ENCODE data around the gene CACNA1B. TPM values are rescaled to one million over a fixed set of nuclear protein-coding genes. Genes with fewer than 3 reads are reported as not detected.
"Not testable (repeated sequence)": the region's sequence is repeated elsewhere in the genome, so short reads cannot be mapped to it uniquely, and the experiment has no call there.

The CACNA1B gene
- total RNA-seq, 1 donor from 2014 or later, result 0.30 TPM

DNA sequence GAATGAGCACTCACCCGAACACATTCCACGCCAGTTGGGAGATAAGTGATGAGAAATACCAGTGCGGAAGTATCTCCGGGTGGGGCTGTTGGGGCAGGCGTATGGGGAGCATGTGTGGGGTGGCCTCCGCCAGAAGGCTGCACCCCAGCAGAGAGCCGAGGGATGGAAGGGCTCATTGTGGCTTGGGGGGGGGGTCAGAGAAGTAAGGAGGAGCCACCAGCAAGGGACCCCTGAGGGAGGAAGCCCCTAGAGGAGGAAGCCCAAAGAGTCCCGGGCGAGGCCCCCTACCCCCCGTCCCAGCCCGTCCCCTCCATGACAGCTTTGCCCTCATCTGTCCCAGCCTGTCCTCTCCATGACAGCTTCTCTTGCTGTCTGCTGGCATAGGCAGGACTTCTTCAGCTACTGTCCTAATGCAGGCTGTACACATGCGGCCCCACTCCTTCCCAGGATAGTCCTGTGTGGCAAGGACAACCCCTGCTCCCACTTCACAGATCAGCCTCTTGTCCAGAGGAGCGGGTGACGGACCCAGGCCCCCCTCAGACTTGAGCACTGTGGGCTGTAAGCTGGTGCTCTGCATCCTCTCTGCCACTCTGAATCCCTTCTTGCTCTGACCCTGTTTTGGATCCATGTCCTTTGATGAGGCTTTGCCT lies 239.6 kb downstream of the CACNA1B start:
- no peak for DNase-seq

GRCh38 chr9:138117836-138118235 lies 240.3 kb downstream of the CACNA1B start:
- no peak for DNase-seq

GRCh38 chr9:138118601-138119071 lies 241.1 kb downstream of the CACNA1B start:
- no peak for DNase-seq

DNA sequence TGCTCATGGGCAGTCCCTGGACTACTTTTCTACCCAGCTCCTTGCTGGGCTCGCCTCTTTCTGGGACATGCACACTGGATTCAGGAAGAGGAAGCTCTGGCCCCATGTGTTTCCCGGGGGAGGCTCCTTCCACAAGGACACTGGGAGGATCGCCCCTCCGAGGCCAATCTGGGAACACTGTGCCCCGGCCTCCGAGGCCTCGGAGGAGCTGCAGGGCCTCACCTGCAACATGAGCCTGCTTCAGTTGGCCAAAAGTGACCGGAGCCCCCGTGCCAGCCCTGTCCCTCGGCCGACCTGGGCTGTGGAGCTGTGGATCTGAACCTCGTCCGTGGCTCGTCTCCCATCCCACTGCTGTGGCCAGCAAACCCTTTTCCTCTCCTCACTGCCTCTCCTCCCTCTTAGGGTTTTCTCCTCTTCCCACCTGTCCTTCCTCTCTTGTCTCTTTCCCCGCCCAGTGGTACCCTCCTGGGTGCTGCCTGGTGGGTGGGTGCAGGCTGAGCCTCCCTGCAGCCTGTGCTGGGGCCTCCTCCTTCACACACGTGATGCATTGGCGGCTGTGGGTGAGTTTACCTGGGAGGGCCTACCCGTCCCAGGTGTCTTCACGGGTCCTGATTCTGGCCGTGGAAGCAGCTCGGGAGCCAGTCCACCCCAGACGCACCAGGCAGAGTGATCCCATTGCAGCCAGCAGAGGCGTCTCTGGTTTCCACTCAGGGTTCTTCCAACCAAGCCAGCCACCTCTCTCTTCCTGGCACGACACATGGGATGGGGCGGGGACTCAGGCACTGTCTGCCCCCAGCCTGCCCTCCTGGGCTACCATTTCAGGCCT lies 241.8 kb downstream of the CACNA1B start:
- DNase-seq, result no peak

DNA sequence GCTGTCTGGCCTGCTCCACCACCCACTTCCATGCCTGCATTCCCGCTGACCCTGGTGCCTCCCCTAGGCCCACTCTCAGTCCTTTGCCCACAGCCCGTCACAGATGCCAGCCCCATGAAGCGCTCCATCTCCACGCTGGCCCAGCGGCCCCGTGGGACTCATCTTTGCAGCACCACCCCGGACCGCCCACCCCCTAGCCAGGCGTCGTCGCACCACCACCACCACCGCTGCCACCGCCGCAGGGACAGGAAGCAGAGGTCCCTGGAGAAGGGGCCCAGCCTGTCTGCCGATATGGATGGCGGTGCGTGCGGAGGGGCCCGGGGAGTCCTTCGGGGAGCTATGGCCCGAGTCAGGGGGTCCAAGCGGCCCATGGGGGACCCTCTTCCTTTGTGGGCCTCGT lies 242.5 kb downstream of the CACNA1B start:
- DNase-seq, result no peak

DNA sequence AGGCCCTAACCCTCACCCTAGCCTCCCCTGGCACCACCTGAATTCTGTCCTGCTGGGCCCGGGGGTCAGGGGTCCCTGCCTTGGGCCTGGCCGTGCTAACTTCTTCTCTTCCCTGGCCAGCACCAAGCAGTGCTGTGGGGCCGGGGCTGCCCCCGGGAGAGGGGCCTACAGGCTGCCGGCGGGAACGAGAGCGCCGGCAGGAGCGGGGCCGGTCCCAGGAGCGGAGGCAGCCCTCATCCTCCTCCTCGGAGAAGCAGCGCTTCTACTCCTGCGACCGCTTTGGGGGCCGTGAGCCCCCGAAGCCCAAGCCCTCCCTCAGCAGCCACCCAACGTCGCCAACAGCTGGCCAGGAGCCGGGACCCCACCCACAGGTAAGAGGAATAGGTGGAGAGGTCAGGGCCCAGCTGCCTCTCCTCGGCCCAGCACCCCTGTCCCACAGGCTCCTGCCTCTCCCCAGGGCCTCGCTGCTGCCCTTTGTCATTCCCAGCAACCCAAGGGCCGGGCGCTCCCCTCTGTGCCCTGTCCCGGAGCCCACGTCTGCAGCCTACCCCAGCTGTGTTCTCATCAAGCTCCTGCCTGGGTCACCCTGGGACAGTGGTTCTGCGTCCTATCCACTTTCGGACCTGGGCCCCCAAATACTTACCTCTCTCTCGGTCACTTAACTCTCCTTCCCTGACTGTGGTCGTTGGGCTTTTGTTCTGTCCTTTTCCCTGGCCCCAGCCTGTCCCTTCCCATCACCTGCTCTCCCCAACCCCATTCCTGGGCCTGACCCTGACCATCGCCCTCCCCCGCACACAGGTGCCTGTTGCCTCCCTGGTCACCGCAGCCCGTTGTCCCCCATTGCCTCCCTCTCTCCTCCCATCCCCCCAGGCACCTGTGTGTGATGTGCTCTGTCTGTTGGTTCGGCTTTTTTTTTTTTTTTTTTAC lies 243.2 kb downstream of the CACNA1B start:
- DNase-seq, result no peak

GRCh38 chr9:138121438-138122050 lies 244.0 kb downstream of the CACNA1B start:
- DNase-seq, result no peak

- DNase-seq, result no peak
Observed at GRCh38 chr9:138122201-138122600, 244.6 kb downstream of the CACNA1B start.

- DNase-seq, result no peak
Observed at GRCh38 chr9:138122676-138123075, 245.1 kb downstream of the CACNA1B start.

- no peak for DNase-seq
Observed at GRCh38 chr9:138123086-138123485, 245.5 kb downstream of the CACNA1B start.

DNA sequence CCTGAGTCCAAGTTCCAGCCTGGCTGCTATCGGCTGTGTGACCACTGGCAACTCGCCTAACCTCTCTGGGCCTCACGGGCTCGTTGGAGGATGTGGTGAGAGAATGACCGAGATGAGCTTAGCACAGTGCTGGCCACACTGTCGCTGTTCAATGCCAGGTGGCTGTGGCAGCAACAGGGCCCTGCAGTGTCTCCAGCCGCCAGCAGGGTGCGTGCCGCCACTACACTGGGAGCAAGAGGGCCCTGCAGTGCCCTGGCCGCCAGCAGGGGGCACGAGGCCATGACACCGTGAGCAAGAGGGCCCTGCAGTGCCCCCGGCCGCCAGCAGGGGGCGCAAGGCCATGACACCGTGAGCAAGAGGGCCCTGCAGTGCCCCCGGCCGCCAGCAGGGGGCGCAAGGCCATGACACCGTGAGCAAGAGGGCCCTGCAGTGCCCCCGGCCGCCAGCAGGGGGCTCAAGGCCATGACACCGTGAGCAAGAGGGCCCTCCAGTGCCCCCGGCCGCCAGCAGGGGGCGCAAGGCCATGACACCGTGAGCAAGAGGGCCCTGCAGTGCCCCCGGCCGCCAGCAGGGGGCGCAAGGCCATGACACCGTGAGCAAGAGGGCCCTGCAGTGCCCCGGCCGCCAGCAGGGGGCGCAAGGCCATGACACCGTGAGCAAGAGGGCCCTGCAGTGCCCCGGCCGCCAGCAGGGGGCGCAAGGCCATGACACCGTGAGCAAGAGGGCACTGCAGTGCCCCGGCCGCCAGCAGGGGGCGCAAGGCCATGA lies 248.7 kb downstream of the CACNA1B start:
- DNase-seq, result not testable (repeated sequence)

GRCh38 chr9:138126858-138127584 lies 249.4 kb downstream of the CACNA1B start:
- not testable (repeated sequence) for DNase-seq

- DNase-seq, result not testable (repeated sequence)
Observed at GRCh38 chr9:138128027-138128426, 250.4 kb downstream of the CACNA1B start.

- not testable (repeated sequence) for DNase-seq
Observed at GRCh38 chr9:138129318-138129717, 251.7 kb downstream of the CACNA1B start.

GRCh38 chr9:138132946-138133705 lies 255.5 kb downstream of the CACNA1B start:
- DNase-seq, result not testable (repeated sequence)

- DNase-seq, result not testable (repeated sequence)
Observed at GRCh38 chr9:138134581-138134980, 257.0 kb downstream of the CACNA1B start.

DNA sequence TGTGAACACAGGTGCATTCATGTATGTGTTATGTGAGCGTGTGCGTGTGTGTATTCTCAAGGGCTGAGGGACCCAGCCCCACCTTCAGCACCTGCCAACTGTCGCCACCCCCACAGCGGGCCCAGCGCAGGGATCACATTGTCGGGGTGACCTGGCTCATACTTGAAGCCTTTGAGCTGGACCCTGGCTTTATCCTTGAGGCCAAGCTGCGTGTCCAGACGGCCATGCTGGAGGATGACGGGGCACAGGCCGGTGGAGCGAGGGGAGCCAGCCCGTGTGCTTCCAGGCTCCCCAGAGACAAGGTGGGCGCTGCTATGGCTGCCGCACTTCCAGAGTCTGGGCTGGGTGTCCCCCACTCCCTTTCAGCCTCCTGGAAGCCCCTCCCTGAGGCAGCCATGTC lies 261.5 kb downstream of the CACNA1B start:
- DNase-seq, result not testable (repeated sequence)

GRCh38 chr9:138140980-138141379 lies 263.4 kb downstream of the CACNA1B start:
- DNase-seq, result not testable (repeated sequence)

DNA sequence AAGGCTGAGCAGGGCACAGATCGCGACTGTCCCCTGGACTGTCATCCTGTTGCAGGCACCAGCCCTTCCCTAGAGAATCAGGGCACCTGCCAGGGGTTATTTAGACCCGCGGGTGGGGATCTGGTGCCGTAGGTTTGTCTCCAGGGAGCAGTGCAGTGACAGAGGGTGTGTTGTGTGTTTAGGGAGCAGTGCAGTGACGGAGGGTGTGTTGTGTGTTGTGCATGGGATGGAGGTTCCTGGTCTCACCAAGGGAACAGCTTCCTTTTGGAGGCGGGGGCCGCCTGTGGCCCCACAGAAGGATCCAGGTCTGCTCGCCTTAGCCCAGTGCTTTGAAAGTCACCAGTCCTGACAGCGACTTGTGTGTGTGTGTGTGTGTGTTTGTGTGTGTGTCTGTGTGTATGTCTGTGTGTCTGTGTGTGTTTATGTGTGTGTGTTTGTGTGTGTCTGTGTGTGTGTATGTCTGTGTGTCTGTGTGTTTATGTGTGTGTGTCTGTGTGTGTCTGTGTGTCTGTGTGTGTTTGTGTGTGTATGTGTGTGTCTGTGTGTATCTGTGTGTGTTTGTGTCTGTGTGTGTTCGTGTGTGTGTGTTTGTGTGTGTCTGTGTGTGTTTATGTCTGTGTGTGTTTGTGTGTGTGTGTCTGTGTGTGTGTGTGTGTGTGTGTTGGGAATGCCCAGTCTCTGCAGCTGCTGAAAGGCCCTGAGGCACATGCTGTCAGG lies 265.1 kb downstream of the CACNA1B start:
- not testable (repeated sequence) for DNase-seq
